ENCODE data around the gene TFF1.

The TFF1 gene

DNA sequence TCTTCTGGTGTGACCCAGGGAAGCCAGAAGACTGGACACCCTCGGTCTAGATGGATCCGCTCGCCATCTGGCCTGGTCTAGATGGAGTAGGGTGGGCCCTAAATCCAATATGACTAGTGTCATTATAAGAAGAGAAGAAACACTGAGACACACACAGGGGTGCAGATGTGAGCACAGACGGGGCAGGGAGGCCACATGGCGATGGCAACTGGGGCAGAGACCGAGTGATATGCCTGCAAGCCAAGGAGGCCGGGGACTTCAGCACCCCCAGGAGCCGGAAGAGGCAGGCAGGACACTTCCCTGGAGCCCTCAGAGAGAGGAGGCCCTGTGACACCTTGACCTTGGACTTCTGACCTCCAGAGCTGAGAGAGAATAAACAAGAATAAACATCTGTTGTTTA is 45.5 kb downstream of the TFF1 start:
- no peak overlapping the region for H3K4me3 Mint-ChIP-seq
- no peak overlapping the region for H3K27ac Mint-ChIP-seq
- H3K9me3 Mint-ChIP-seq, result no peaks in the 10 kb centered on the region
- H3K36me3 Mint-ChIP-seq (ENCODE audit: low read depth), result no peaks in the 10 kb centered on the region
- peaks cover 28% of the 10 kb centered on the region for H3K27me3 Mint-ChIP-seq (ENCODE audit: low read depth)
- no peaks in the 10 kb centered on the region for H3K4me1 Mint-ChIP-seq (ENCODE audit: low read depth)

DNA sequence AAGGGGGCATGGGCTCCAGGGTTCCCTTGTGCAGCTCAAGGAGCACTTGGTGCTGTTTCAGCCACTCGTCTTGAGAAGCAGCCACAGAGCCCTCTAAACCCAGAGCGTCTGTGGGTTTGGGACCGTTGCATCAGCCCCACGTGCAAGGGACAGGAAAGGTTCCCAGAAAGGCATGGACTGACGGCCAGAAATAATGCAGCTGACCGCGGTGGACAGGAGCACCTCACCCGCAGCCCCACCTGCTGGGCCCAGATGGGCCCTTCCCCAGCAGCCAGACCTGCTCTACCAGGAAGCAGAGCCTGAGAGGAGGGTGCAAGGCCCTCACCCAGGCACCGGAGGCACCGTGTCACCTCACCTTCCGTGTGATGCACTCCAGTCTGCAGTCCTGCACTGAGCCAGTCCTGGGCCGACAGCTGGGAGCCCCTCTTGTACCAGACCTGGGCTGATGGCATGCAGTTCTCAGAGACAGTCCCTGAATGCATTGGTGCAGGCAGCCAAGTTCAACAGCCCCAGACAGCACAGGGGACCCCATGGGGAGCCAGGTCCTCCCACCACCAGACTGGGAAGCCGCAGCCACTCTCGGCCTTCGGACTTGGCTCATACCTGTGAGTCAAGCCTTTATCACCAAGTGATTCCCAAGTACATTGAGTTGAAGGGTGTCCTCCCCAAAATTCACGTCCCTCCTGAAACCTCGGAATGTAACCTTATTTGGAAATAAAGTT is 46.3 kb downstream of the TFF1 start:
- Mint-ChIP-seq H3K4me3 (no peak overlapping the region), H3K9me3 (no peaks in the 10 kb centered on the region), H3K27ac (no peak overlapping the region), H3K27me3 (ENCODE audit: low read depth) (peaks cover 20% of the 10 kb centered on the region), H3K4me1 (ENCODE audit: low read depth) (no peaks in the 10 kb centered on the region), H3K36me3 (ENCODE audit: low read depth) (no peaks in the 10 kb centered on the region)

DNA sequence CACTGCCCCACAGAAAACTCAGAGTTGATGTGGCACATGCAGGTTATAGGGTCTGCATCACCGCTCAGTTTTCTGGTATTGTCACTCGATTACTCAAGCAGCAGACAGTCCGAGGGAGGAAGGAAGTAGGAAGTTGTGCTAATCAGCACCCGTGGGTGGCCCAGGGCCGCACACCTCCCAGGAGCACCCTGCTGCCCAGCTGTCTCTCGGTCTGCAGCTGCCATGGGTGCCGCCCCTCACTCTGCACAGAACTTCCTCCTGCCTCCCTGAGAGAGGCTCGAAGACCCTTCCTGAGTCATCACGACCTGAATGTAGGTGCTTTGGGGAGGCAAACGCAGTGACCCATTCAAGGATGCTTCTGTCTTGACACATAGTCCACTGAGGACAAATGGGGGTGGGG is 47.0 kb downstream of the TFF1 start:
- H3K4me3 Mint-ChIP-seq, result no peak overlapping the region
- no peaks in the 10 kb centered on the region for H3K36me3 Mint-ChIP-seq (ENCODE audit: low read depth)
- no peak overlapping the region for H3K27ac Mint-ChIP-seq
- H3K9me3 Mint-ChIP-seq, result no peaks in the 10 kb centered on the region
- H3K4me1 Mint-ChIP-seq (ENCODE audit: low read depth), result no peaks in the 10 kb centered on the region
- peaks cover 16% of the 10 kb centered on the region for H3K27me3 Mint-ChIP-seq (ENCODE audit: low read depth)

DNA sequence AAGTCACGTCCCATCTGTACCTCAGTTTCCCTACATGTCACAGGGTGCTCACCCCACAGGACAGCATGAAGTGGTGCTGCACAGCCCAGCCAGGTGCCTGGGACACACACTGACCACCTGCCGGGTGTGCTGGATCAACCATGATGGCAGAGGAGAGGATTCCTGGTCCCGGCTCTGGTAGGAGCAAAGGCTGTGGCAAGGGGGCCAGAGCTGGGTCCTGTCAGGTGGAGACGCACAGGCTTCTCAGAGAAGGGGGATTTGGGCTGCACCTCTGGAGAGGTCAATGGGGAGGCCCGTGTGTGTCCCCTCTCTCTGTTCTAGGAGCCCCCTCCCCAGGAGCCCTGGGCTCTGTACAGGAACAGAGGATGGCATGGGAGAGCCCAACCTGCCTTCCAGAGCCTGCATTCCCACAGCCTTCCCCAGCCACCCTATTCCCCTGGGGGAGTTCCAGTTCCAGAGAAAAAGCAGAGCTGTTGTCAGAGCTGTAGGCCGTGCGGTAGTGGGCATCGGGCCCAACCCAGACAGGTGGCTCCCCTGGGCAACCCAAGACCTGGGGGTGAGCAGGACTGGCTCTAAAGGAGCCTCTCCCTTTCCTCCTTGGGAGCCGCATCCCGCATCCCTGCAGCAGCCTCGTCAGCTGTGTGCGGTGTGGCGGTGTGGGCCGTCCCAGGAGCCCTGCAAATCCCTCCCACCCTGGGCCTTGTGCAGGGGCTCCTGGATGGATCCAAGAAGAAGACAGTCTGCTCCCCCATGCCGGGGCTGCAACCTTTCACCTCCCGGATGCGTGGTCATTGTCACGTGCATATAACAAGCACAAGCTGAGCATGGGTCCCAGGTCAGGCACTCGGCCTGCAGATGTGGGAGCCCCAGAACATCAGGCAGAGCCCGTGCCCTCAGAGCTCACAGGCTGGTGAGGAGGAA is 48.2 kb downstream of the TFF1 start:
- Mint-ChIP-seq H3K4me1 (ENCODE audit: low read depth) (no peaks in the 10 kb centered on the region), H3K36me3 (ENCODE audit: low read depth) (no peaks in the 10 kb centered on the region), H3K4me3 (no peak overlapping the region), H3K9me3 (no peaks in the 10 kb centered on the region), H3K27ac (no peak overlapping the region), H3K27me3 (ENCODE audit: low read depth) (peaks cover 6% of the 10 kb centered on the region)

DNA sequence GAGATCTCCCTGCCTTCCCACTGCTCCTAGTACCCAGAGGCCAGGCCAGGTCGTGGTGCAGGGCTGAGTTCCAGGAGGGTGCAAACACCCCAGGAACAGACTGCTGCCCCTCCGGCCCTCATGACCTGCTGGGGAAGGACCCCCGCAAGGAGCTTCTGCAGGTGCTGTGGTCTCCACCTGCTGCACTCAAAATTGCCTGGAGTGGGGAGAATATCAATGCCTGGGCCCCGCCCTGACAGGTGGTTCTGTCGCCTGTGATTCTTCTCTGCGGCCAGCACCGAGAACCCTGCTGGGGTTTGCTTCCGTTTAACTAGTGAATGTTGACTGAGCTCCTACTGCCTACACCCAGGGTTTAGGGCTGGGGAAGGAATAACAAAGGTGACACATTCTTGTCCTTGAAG is 49.0 kb downstream of the TFF1 start:
- Mint-ChIP-seq H3K27me3 (ENCODE audit: low read depth) (peaks cover 6% of the 10 kb centered on the region), H3K4me3 (no peak overlapping the region), H3K4me1 (ENCODE audit: low read depth) (no peaks in the 10 kb centered on the region), H3K9me3 (no peaks in the 10 kb centered on the region), H3K36me3 (ENCODE audit: low read depth) (no peaks in the 10 kb centered on the region), H3K27ac (no peak overlapping the region)

DNA sequence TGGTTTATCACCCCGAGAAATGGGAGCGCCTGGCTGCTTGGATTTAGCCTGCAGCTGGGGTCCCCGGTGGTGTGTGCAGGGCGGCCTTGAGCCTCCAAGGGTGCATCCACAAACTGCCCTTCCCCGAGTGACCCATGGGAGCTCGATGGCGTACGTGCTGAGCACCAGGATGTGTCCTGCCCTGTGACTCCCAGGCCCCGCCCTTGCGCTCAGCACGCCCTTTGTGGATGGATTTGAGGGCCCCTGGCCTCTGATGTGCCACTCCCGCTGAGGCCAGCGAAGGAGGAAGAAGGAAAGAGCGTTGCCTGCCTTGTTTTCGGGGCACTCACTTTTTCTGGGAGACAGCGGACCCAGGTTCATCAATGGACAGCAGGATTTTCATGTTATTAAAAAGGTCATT is 49.4 kb downstream of the TFF1 start:
- Mint-ChIP-seq H3K27me3 (ENCODE audit: low read depth) (peaks cover 1% of the 10 kb centered on the region), H3K4me3 (no peak overlapping the region), H3K27ac (no peak overlapping the region), H3K4me1 (ENCODE audit: low read depth) (no peaks in the 10 kb centered on the region), H3K36me3 (ENCODE audit: low read depth) (no peaks in the 10 kb centered on the region), H3K9me3 (no peaks in the 10 kb centered on the region)

DNA sequence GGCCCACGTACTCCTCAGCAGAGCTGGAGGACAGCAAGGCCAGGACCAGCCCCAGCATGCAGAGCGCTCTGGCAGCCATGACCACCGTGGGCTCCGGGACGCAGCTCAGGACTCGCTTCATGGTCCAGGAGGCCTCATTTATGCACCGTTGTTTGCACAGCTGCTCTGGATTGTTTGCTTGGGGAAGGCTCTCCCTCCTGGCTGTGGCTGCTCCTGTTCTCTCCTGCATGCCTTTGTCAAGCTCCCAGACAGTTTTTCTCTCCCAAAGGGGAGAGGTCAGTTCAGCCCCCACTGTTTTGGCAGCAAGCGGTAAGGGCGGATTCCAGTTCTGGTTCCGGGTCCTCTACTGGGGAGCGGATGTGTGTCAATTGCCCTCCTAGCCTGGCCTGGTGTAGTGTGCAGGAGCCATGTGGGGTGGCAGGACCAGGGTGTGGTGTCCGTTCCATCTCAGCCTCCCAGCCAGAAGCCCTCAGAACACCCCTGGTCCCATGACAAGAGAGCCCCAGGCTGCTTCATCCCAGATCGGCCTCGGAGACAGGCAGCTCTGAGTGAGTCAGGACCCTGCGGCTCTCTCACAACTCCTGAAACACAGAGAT is 50.9 kb downstream of the TFF1 start, which contains the start of gene TFF3:
Gene TFF3 (minus strand): TSS at position 114 of the 596 bp plus-strand sequence. CDS start 35 bp downstream, at position 79.
- Mint-ChIP-seq H3K4me3 (no peak within 1 kb of the TSS), H3K4me1 (ENCODE audit: low read depth) (no peaks in the 10 kb centered on the region), H3K27me3 (ENCODE audit: low read depth) (no peaks in the 10 kb centered on the region), H3K9me3 (no peaks in the 10 kb centered on the region), H3K27ac (no peak within 1 kb of the TSS), H3K36me3 (ENCODE audit: low read depth) (no peaks in the 10 kb centered on the region)

DNA sequence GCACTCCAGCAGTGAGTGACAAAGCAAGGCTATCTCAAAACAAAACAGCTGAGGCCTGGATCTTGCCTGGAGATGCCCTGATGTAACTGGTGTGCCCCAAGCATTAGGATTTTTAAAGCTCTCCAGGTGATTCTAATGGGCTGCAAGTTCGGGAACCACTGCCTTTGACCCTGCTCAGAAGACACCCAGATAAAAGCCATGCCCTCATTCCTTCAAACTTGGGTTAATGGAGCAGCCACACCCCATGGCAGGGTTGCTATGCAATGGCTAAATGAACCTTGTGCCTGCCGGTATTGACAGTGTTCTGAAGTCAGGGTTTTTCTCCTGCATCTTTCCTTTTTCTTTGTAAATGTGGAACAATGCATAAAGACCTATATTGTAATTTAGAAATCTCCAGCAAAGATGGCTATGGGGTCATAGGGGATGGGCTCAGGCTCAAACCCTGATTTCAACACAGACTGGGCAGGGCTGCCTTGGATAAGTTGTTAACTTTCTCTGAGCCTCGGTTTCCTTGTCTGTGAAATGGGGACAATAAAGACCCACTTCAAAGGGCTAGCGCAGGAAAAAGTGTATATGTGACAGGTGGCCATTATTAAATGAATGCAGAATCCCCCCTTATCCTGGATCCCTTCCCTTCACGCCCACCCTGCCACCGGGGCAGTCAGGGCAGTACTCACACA is 51.6 kb downstream of the TFF1 start:
- H3K4me1 Mint-ChIP-seq (ENCODE audit: low read depth), result no peaks in the 10 kb centered on the region
- H3K27ac Mint-ChIP-seq, result no peak overlapping the region
- H3K9me3 Mint-ChIP-seq, result no peaks in the 10 kb centered on the region
- no peaks in the 10 kb centered on the region for H3K36me3 Mint-ChIP-seq (ENCODE audit: low read depth)
- H3K4me3 Mint-ChIP-seq, result no peak overlapping the region
- no peaks in the 10 kb centered on the region for H3K27me3 Mint-ChIP-seq (ENCODE audit: low read depth)

DNA sequence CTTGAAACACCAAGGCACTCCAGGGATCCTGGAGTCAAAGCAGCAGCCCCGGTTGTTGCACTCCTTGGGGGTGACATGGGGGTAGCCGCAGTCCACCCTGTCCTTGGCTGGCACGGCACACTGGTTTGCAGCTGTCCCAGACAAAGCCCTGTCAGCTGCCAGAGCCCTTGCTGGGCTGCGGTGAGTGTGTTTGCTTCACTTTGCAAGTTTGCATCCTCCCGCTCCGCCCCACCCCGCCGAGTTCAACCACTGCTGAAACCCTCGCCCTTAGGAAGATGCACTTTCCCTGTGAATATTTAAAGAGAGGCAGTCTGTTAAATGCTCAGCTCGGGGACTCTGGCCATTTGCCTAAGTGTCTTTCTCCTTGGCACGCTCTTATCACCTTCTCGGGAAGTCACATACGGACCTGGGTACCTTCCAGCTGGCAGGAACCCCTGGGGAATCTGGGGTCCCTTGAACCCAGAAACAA is 52.8 kb downstream of the TFF1 start:
- H3K36me3 Mint-ChIP-seq (ENCODE audit: low read depth), result no peaks in the 10 kb centered on the region
- no peak overlapping the region for H3K4me3 Mint-ChIP-seq
- no peaks in the 10 kb centered on the region for H3K27me3 Mint-ChIP-seq (ENCODE audit: low read depth)

DNA sequence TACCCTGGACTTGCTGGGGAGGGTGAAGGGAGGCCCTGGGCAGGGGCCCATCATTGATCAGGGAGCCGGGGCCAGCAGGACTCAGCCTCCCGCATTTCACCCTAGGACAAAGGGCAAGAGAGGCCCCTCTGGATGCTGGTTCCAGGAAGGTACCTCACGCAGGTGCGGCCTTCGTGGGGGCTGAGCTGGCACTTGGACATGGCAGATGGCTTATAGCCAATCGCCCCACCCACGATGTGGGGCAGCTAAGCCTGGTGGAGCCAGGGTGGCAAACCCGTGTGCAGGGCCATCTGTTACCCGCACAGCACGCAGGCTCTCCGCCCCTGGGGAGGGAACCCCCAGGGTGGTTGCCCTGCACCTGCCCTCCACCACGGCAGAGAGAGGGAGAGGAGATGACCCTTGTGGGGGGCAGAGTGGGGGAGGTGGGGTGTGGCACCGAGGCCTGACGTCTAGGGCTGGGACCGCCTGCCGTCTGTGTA is 53.7 kb downstream of the TFF1 start:
- Mint-ChIP-seq H3K36me3 (ENCODE audit: low read depth) (no peaks in the 10 kb centered on the region), H3K4me3 (no peak overlapping the region), H3K4me1 (ENCODE audit: low read depth) (peaks cover 4% of the 10 kb centered on the region), H3K9me3 (no peaks in the 10 kb centered on the region), H3K27me3 (ENCODE audit: low read depth) (no peaks in the 10 kb centered on the region), H3K27ac (no peak overlapping the region)

More for the DNA sequence above, 52.8 kb downstream of the TFF1 start:
- H3K4me1 Mint-ChIP-seq (ENCODE audit: low read depth), result peaks cover 4% of the 10 kb centered on the region
- H3K9me3 Mint-ChIP-seq, result no peaks in the 10 kb centered on the region
- H3K27ac Mint-ChIP-seq, result no peak overlapping the region
